ENCODE results near the gene ACAA1.

The ACAA1 gene

DNA sequence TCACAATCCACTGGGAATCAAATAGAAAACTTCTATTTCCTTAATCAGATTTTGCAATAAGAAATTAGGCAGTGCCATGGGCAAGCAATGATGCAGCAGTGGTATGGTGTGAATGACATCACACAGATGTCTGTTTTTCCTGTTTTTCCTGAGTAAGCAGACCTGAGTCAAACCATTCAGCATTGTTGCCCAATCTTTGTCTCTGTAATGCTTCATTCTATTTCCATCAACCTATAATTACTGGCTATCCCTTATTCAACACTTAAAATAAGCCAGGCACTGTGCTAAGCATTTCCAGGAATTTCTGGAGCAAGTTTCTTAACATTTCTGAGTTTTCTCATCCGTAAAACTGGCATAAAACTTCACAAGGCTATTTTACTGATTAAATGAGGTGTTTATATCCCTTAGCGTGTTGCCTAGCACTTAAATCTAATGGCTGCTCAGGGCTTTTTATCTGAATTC lies 17.1 kb upstream of the ACAA1 start:
- no peak for DNase-seq

DNA sequence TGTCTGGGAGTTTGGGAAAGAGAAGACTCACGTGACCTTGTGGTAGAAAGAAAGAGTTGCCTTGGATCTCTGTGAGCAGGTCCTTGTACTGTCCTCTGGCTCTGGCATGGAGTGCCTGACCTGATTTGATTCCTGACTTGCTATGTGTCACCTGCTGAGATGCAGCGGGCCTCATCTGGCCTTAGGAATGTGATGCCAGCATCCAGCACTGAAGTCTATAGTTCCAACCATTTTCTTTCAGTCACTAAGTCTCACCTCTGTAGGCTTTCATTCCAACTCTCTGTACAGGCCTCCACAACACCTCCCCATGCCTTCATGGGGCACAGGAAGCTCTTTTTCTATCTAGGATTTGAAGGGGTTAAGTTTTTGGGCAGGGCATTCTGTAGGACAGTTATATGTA lies 16.3 kb upstream of the ACAA1 start:
- no peak for DNase-seq

DNA sequence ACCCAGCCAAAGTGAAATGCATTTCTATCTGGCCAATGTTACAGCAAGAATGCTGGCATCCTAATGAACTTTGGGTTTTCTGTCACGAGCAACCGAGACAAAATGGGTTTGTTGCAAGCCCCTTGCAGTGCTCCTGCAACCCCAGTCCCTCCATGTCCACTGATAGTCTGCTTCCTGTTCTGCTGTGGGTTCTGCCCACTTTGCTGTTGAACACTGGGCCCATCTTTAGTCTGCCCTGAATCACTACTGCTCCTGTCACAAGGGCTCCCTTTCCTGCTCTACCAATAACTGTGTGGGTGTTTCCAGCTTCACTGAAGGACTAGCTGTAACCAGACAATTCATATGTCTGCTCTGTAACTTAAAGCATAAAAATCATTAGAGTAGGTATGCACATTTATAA lies 15.7 kb upstream of the ACAA1 start:
- no peak for DNase-seq

DNA sequence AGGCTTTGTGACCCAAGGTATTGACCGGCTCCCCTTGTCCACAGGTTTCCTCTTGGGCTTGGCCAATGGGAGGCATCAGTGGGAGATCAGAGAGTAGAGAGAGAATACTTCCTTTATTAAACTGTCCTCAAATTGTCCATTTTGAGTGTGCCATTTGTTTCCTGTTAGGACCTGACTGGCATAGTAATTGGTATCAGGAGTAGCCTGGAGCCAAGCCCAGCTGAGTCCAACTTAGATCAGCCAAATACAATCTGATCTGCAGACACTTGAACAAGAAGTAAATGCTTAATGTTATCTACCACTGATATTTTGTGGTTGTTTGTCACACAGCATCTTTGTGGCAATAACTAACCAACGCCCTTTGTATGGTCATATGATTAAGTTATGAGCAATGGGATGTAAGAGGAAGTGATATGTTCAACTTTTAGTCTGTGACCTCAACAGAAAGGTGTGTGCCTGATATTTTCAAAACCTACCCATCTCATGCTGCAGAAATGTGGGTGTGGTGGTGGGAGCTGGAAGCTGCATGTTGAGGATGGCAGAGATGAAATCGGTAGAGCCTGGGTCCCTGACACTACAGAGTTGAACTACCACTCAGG lies 14.8 kb upstream of the ACAA1 start:
- DNase-seq, result peak in 1 of 2 experiments; percentile 19

DNA sequence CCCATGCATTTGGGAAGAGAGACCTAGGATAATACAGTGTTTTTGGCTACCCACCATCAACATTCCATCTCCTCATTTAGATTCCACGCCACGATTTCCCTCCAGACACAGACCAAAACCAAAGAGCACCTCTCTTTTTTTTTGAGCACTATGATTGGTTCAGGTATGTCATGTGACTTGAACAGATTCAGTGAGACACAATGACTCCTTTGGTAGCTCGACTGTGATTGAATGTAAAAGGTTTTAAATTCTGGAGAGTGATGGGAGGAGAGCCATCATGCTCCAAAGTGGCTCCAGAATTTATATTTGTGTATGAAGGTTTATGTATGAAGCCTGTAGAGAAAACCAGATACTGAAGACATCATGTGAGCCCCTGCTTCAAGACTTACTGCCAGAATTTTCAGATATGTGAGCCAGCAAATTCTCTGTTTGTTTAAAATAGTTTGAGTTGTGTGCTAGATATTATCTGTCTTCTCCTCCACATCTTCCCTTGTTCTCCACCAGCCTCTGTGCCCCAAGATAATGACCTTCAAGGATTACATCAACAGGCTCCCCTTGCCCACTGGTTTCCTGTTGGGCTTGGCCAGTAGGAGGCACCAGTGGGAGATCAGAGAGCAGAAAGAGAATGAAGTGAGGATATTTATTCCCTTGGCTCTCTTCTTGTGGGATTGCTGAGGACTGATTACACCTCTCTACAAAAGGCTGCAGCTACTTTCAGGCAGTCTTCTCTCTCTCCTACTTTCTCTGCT lies 14.0 kb upstream of the ACAA1 start:
- DNase-seq, result no peak

DNA sequence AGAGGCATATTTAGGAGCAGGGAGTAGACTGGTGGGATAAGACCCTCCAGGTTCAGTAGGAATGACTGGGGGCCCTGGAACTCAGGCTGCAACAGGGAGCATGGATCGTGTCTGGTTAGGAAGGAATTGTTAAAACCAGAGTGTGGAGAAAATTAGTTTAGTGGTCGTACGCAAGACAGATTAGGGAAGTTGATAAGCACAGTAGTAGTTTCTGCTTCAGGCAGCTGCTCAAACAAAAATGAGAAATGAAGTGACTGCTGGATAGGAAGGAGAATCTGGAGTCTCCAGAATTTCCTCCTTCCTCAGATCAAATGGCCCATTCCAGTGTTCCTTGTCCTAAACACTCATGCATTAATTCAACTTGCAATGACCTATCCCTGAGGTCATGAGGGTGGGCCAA lies 12.8 kb upstream of the ACAA1 start:
- DNase-seq, result peak; percentile 88 to 95

DNA sequence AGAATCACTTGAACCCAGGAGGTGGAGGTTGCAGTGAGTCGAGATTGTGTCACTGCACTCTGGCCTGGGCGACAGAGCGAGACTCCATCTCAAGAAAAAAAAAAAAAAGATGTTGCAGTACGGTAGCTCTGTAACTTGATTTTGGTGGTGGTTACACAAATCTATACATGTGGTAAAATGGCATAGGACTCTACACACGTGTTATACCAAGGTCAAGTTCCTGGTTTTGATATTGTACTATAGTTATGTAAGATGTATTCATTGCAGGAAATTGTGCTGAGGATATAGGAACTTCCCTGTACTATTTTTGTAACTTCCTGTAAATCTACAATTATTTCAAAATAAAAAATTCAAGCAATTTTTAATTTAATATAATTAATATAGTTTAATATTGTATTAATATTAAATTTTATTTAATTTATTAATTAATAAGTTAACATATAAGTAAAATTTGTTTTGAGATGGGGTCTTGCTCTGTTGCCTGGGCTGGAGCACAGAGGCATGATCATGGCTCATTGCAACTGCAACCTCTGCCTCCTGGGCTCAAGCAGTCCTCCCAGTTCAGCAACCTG lies 11.5 kb upstream of the ACAA1 start:
- peak; percentile 76 to 77 for DNase-seq

DNA sequence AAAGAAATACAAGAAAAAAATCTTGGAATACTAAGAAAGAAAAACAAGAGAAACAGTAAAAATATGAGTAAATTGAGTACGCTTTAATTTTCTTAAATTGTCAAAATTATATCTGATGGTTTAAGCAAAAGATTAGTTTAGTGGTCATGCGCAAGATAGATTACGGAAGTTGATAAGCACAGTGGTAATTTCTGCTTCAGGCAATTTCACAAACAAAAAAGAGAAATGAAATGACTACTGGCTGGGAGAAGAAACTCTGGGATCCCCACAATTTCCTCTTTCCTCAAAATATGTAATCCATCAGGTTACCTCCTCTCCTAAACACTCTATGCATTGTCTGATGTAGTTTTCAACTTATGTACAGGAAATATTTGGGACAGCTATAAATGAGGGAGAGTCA lies 10.5 kb upstream of the ACAA1 start:
- DNase-seq, result peak; percentile 46 to 74

DNA sequence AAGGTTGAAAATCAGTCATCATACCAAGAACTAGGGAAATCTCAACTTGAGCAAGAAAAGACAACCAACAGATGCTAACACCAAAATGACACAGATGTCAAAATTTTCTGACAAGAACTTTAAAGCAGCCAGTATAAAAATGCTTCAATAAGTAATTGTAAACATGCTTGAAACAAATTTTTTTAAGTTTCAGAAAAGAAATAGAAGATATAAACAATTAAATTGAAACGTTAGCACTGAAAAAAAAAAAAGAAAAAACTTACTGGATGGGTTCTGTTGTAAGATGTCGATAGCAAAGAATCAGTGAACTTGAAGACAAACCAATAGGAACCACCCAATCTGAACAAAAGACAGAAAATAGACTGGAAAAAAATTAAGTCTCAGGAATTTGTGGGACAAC lies 9.6 kb upstream of the ACAA1 start:
- no peak for DNase-seq

DNA sequence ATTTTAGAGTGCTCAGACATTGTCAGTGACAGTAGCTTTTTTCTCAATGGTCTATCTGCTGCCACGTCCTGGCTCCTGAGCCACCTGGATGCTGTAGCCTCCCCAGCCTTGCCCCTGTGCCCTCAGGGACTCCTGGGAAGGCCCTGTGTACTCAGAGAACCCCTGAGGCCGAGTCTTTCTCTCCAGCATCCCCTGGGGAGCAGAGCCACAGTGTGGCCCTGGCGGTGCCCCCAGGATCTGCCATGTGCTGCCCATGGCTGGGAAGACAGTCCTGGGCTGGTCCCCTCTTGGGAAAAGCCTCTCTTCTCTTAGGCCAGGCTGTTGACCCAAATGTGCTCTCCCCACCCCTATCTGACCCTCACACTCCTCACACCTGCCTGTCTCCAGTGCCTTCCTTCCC lies 6.6 kb upstream of the ACAA1 start:
- no peak for DNase-seq

DNA sequence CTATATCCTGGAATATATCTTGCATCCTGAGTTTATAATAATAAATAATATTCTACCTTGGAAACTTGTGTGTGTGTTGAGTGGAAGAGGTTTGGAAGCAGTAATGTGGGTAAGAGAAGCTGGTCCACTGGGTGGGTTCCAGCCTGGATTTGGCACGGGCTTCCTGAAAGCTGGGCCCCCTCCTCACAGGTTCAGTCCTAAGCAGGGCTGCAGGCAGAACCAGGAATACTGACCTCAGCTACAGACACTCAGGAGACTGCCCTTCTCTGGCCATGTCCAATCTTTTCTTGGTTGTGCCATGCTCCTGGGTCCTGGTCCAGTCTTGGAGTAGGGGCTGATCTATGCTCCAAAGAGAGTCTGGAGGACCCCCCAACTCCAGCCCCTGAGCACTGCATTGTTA lies 6.0 kb upstream of the ACAA1 start:
- no peak for DNase-seq

DNA sequence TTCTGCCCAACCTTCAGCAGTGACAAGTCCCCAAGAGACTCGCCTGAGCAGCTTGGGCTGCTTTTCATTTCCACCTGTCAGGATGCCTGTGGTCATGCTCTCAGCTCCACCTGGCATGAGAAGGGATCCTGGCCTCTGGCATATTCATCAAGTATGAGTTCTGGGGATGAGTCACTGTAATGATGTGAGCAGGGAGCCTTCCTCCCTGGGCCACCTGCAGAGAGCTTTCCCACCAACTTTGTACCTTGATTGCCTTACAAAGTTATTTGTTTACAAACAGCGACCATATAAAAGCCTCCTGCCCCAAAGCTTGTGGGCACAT lies 5.0 kb upstream of the ACAA1 start:
- DNase-seq, result no peak

DNA sequence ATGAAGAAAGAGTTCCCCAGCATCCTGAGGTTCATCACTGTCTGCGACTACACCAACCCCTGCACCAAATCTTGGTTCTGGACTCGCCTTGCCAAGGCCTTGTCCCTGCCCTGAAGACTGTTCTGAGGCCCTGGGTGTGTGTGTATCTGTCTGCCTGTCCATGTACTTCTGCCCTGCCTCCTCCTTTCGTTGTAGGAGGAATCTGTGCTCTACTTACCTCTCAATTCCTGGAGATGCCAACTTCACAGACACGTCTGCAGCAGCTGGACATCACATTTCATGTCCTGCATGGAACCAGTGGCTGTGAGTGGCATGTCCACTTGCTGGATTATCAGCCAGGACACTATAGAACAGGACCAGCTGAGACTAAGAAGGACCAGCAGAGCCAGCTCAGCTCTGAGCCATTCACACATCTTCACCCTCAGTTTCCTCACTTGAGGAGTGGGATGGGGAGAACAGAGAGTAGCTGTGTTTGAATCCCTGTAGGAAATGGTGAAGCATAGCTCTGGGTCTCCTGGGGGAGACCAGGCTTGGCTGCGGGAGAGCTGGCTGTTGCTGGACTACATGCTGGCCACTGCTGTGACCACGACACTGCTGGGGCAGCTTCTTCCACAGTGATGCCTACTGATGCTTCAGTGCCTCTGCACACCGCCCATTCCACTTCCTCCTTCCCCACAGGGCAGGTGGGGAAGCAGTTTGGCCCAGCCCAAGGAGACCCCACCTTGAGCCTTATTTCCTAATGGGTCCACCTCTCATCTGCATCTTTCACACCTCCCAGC lies 4.4 kb upstream of the ACAA1 start:
- DNase-seq, result no peak

DNA sequence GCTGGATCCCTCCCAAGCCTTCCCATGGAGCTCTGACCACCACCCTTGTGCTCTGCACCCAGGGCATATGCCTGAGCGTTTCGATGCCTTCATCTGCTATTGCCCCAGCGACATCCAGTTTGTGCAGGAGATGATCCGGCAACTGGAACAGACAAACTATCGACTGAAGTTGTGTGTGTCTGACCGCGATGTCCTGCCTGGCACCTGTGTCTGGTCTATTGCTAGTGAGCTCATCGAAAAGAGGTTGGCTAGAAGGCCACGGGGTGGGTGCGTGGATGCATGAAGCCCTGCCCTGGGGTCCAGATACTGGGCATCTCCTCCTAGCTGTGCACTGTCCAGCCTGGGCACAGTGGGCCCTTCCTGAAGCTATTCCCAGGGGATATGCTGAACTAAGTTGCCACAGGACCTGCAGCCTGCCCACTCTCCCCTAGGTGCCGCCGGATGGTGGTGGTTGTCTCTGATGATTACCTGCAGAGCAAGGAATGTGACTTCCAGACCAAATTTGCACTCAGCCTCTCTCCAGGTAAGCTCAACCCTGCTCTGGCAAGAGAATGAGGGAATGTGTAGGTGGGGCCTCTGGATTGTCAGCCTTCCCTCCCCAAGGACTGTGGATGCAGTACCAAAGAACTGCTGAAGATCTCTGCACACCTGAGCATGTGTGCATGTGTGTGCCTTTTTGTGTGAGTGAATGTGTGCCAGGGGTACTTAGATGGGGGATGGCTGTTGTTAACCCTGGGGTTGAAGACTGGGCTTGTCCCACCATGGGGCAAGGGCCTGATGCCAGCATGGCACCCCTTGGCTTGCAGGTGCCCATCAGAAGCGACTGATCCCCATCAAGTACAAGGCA lies 3.6 kb upstream of the ACAA1 start:
- DNase-seq, result no peak

DNA sequence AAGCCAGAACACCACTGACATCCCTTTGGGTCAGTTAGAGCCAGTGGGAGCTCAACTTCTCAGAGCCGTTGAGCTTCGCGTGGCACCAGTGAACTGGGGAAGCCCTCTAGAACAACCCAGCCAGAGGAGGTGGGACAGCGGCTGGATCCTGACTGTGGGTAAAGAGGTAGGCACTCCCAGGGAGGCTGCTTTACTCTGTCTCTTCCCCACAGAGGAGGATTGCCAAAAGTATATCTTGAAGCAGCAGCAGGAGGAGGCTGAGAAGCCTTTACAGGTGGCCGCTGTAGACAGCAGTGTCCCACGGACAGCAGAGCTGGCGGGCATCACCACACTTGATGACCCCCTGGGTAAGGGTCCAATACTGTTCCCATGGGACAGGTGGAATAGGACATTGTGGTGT lies 2.7 kb upstream of the ACAA1 start:
- DNase-seq, result no peak

DNA sequence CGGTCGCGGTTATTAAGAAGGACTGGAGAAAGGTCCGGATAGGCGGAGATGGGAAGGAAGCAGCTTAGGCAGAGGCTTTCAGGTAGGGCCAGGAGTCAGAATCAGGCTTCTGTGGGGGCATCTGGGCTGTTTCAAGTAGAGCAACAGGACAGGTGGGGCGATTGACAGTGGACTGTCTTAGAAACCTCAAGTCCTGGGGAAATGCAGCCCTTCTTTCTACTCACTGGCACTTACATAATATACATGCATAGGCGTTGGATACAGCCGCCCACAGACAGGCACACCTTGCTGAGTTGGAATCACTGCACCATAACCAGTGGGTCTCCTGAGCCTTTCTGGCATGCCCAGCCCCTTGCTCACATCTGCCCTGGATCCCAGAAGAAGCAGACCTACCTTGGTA lies 2.3 kb upstream of the ACAA1 start:
- peak in 1 of 2 experiments; percentile 20 for DNase-seq

DNA sequence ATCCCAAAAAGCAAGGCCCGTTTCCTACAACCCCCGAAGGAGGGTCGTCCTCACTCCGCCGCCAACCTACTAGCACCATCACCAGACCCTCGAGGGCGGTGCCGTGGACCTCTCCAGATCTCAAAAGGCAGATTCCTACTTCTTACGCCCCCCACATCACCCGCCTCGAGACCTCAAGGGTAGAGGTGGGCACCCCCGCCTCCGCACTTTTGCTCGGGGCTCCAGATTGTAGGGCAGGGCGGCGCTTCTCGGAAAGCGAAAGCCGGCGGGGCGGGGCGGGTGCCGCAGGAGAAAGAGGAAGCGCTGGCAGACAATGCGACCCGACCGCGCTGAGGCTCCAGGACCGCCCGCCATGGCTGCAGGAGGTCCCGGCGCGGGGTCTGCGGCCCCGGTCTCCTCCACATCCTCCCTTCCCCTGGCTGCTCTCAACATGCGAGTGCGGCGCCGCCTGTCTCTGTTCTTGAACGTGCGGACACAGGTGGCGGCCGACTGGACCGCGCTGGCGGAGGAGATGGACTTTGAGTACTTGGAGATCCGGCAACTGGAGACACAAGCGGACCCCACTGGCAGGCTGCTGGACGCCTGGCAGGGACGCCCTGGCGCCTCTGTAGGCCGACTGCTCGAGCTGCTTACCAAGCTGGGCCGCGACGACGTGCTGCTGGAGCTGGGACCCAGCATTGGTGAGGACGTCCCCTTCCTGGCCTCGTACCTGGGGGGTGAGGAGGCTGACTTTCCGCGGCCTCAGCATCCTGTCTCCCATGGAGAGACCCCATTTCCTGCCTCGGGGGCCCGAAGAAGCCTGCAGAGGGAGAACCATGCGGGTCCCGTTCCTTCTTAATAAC lies 1.6 kb upstream of the ACAA1 start, which contains the start of gene MYD88:
TSS of gene MYD88 (plus strand) at position 313 of the 842 bp plus-strand sequence. CDS start at position 353, 40 bp downstream.
- DNase-seq, result peak; percentile 78 to 85

DNA sequence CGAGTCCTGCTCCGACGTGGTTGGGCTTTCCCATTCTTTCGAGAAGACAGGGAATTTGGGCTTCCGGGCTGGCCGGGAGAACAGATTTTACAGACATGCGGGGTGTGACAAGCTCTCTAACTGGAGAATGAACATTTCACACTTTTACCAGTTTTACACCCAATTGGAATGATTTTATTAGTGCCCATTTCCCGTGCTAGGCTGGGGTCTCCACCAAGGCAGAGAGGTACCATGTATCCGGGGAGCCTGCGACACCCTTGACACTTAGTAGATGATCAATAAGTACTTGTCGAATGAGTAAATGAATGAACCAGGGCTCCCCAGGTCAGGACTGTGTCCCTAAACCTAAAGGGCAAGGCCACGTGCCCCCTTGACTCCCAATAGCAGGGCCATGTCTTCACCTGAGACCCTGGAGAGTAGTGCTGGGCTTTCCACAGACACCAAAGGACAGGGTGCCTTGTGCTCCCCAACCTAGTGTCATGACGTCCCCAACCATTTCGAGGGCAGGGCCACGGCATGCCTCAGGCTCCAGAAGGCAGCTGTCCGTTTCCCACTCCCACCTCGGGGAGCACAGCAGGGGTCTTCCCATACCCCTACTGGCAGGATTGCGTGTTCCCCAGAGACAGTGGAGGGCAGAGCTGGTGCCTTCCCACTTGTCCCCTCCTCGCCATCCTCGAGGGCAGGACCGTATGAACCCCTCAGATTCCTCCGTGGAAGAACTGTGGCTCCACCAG lies 855 bp upstream of the ACAA1 start:
- DNase-seq, result no peak

DNA sequence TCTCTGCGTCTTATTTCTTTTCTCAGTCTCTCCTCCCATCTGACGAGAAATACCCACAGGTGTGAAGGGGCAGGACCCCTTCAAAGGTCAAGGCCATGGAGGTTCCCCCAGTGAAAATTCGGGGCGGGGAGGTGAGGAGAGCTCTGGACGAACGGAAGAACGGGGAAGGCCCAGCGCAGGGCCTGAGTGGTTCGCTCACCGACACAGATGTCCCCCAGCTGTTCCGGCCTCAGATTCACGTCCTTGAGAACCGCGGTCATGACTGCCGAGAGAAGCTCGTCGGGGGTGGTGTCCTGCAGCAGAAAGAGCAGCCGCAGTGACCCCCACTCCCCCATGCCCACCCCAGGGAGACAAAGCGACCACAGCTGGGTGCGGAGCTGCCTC lies 542 bp downstream of the ACAA1 start:
- DNase-seq, result no peak

DNA sequence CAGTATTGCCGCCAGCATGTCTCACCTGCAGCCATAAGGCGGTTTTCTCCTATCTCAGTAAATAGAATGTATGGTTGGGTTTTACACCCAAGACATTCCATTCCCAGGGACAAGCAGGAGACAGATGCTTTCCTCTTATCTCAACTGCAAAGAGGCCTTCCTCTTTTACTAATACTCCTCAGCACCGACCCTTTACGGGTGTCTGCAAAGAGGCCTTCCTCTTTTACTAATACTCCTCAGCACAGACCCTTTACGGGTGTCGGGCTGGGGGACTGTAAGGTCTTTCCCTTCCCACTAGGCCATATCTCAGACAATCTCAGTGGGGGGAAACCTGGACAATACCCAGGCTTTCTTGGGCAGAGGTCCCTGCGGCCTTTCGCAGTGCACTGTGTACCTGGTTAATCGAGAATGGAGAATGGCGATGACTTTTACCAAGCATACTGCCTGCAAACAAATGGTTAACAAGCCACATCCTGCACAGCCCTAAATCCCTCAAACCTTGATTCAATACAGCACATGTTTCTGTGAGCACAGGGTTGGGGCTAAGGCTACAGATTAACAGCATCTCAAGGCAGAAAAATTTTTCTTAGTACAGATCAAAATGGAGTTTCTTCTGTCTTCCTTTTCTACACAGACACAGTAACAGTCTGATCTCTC lies 1.2 kb downstream of the ACAA1 start:
- peak; percentile 63 to 65 for DNase-seq
